Esophagus squamous epithelium (tissue), 5 donors: Measurements from ENCODE around the gene ASXL3. TPM values are rescaled to one million over a fixed set of nuclear protein-coding genes. Genes with fewer than 3 reads are reported as not detected.

ENCODE experiments used
- DNase-seq: peaks from one replicate; lab custom pipeline; 2025; lab: John Stamatoyannopoulos, UW
- H3K27ac ChIP-seq, 4 donors: fragments of 200-600 bp; sonication (generic); one replicate each; pipeline ENCODE4 v1.5.1; 2016 to 2019; ENCODE audit warnings: mild to moderate bottlenecking in 1 of 4
- H3K27me3 ChIP-seq, 4 donors: fragments of 200-600 bp; sonication (generic); 1 replicate in 3 of 4; 2 replicates in 1 of 4; pipeline versions ENCODE4 v1.5.1 to v1.6.0; 2017 to 2021; ENCODE audit warnings: antibody characterized with exemption in 1 of 4
- H3K36me3 ChIP-seq, 3 donors: fragments of 200-600 bp; sonication (generic); one replicate each; pipeline ENCODE4 v1.5.1; 2016 to 2019
- H3K4me1 ChIP-seq, 3 donors: fragments of 200-600 bp; sonication (generic); one replicate each; pipeline ENCODE4 v1.5.1; 2017 to 2019
- H3K4me3 ChIP-seq, 4 donors: fragments of 200-600 bp; sonication (generic); 1 replicate in 3 of 4; 2 replicates in 1 of 4; pipeline ENCODE4 v1.5.1; 2016 to 2019; ENCODE audit warnings: mild to moderate bottlenecking in 2 of 4, moderate library complexity in 1 of 4
- H3K9me3 ChIP-seq, 3 donors: fragments of 200-600 bp; sonication (generic); one replicate each; pipeline ENCODE4 v1.5.1; 2016 to 2019
- POLR2A ChIP-seq, 4 donors: fragments of 450-650 bp; IDR thresholded peaks; one replicate each; pipeline ENCODE4 v1.6.1; 2017; ENCODE audit warnings: antibody characterized with exemption in 4 of 4, mild to moderate bottlenecking in 4 of 4, moderate library complexity in 3 of 4
- WGBS, 2 donors: methylation state at CpG; one replicate each; pipeline ENCODE4 v1.1.5; 2018; 5-methylcytosine and 5-hydroxymethylcytosine counted together
- intact Hi-C: fragments of 100-400 bp; cut with DNase I; formaldehyde crosslinking; loops from one replicate; pipeline ENCODE4 v1.15.0; 2022
- total RNA-seq, 4 donors: library from RNA; depleted of rRNA; stranded (reverse); fragments of >200 nt; gene quantifications; one replicate each; pipeline ENCODE4 v1.1.0, GENCODE V29; 2016
- TF ChIP-seq, protein P1 (sequence below), 6 experiments: fragments of 450-650 bp in 4 of 6; fragments of 200-600 bp in 2 of 6; sonication (generic) in 2 of 6; IDR thresholded peaks; one replicate each; pipeline ENCODE4 v1.5.1; 2016 to 2019; ENCODE audit warnings: antibody characterized with exemption in 6 of 6, mild to moderate bottlenecking in 4 of 6, moderate library complexity in 4 of 6
- donor health status: DM: yes; HTN: yes; CAD: no.

The ASXL3 gene
- total RNA-seq, 4 donors from 2014 or later = 0.18 to 0.57 (median 0.18) TPM; not detected in 1

DNA sequence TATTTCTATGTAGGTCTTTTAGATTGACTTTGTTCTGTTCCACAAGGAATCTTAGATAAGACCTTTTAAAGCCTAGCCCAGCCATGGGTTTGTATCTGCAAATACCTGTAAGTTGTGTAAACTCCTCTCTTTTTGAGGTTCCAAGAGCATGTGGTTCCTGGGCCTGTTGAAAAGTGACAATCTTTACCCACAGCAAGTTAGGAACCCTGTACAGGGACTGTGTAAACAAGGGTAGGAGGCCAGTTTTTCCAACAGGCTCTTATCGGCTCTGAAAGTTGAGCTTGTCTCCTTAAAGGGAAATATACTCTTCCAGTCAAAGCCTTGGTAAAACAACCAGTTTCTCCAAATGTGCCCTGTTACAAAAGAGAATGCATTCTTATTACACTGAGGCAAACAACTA, 15.3 kb upstream of the ASXL3 start:
- DNase-seq = no peak
- Histone ChIP-seq H3K36me3 (no peaks in the 10 kb centered on the region), H3K27ac (no peak overlapping the region), H3K9me3 (no peaks in the 10 kb centered on the region), H3K4me3 (no peak overlapping the region), H3K4me1 (no peaks in the 10 kb centered on the region), H3K27me3 (no peaks in the 10 kb centered on the region)
- intact Hi-C loops = no loop called here
- TF ChIP-seq POLR2A (IDR thresholded peaks at IDR 0.05) = no peak
- TF ChIP-seq, protein P1, sequence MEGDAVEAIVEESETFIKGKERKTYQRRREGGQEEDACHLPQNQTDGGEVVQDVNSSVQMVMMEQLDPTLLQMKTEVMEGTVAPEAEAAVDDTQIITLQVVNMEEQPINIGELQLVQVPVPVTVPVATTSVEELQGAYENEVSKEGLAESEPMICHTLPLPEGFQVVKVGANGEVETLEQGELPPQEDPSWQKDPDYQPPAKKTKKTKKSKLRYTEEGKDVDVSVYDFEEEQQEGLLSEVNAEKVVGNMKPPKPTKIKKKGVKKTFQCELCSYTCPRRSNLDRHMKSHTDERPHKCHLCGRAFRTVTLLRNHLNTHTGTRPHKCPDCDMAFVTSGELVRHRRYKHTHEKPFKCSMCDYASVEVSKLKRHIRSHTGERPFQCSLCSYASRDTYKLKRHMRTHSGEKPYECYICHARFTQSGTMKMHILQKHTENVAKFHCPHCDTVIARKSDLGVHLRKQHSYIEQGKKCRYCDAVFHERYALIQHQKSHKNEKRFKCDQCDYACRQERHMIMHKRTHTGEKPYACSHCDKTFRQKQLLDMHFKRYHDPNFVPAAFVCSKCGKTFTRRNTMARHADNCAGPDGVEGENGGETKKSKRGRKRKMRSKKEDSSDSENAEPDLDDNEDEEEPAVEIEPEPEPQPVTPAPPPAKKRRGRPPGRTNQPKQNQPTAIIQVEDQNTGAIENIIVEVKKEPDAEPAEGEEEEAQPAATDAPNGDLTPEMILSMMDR (IDR thresholded peaks at IDR 0.05) = no peak
- 45 to 86% methylated on average over 1 of the region's 1 CpG for WGBS, 2 donors

DNA sequence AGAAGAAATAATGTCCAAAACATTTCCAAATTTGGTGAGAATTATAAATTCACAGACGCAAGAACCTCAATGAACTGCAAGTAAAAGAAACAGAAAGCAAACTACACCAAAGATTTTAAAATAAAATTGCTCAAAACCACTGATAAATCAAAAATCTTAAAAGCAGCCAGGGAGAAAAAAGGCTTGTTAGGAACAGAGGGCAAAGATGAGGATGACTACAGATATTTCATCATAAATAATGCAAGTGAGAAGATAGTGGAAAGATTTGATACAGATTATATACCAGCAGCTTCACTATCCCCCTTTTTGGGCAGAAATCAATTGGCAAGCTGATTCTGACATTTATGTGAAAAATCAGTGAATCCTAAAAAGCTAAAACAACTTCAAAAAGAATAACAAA, 10.3 kb upstream of the ASXL3 start:
- H3K36me3 ChIP-seq = no peaks in the 10 kb centered on the region
- no peaks in the 10 kb centered on the region for H3K9me3 ChIP-seq
- no peak overlapping the region for H3K27ac ChIP-seq
- H3K4me3 ChIP-seq = no peak overlapping the region
- TF ChIP-seq, protein P1 (IDR thresholded peaks at IDR 0.05) = no peak
- TF ChIP-seq POLR2A (IDR thresholded peaks at IDR 0.05) = no peak
- DNase-seq = no peak
- 100% methylated on average over 1 of the region's 1 CpG for WGBS, 2 donors
- intact Hi-C loops = no loop called here
- H3K27me3 ChIP-seq = no peaks in the 10 kb centered on the region
- H3K4me1 ChIP-seq = no peaks in the 10 kb centered on the region

DNA sequence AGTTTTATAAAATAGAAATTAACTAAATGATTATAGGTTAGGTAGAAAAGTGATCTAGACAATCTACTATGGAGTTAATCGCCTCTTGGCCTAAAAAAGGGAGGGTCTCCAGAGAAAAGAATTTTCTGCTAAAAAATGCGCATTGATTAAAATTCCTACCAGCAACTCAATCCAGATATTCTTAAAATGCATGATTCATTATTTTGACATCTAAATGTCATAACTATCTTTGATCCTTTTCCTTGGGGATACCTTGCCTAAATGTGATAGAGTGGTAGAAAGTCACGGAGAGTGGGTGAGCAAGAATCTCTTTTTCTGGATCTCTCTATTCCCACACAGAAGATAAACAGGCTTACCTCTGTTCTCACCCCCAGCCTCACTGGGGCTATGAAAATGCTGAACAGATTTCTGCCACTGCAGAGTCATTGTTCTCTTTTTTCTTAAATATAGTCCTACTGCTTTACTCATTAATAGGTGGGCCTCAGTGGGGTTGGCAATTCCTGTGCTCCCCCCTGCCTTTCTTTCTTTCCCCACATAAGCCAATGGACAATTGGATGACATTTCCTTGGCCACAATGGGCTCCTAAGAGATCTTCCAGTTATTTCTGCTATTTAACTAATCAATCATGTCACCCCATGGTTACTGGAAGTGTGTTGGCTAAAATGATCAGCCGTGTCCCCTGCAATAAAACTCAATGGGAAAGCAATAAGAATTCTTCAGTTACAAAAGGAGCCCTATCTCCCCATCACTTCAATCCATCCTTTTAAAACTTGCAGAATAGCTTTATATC, 5.8 kb upstream of the ASXL3 start:
- intact Hi-C loops = no loop called here
- TF ChIP-seq, protein P1 (IDR thresholded peaks at IDR 0.05) = no peak
- no peak for TF ChIP-seq POLR2A (IDR thresholded peaks at IDR 0.05)
- H3K4me1 ChIP-seq = no peaks in the 10 kb centered on the region
- peaks cover 0 to 24% (median 0%) of the 10 kb centered on the region in 4 donors for H3K27me3 ChIP-seq
- H3K9me3 ChIP-seq = no peaks in the 10 kb centered on the region
- 78 to 86% methylated on average over 4 of the region's 4 CpGs for WGBS, 2 donors
- no peak for DNase-seq
- H3K27ac ChIP-seq = no peak overlapping the region
- no peaks in the 10 kb centered on the region for H3K36me3 ChIP-seq
- no peak overlapping the region for H3K4me3 ChIP-seq

DNA sequence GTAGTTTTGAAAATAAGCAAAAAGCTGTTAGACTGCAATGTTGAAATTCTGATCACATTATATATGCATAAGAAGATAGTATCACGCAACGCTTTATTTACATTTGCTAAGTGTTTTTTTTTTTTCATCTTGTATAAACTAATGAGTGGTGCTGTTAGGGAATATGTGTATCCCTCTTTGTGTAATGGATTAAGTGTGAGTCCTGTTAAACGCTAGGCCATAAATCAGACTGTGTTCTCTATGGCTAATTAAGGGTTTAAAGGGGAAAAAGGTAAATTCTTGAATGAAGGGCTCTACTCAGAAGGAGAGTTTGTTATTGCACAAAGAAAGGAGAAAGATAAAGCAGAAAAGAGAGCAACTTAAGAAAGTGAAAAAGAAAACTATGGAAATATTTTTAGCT, 4.8 kb upstream of the ASXL3 start:
- no peaks in the 10 kb centered on the region for H3K9me3 ChIP-seq
- no peak overlapping the region for H3K27ac ChIP-seq
- peaks cover 2 to 8% (median 5%) of the 10 kb centered on the region in 3 donors for H3K4me1 ChIP-seq
- DNase-seq = no peak
- H3K36me3 ChIP-seq = no peaks in the 10 kb centered on the region
- TF ChIP-seq, protein P1 (IDR thresholded peaks at IDR 0.05) = no peak
- WGBS, 2 donors = 76 to 83% methylated on average over 3 of the region's 3 CpGs
- intact Hi-C loops = no loop called here
- H3K27me3 ChIP-seq = peaks cover 0 to 33% (median 0%) of the 10 kb centered on the region in 4 donors
- H3K4me3 ChIP-seq = no peak overlapping the region

DNA sequence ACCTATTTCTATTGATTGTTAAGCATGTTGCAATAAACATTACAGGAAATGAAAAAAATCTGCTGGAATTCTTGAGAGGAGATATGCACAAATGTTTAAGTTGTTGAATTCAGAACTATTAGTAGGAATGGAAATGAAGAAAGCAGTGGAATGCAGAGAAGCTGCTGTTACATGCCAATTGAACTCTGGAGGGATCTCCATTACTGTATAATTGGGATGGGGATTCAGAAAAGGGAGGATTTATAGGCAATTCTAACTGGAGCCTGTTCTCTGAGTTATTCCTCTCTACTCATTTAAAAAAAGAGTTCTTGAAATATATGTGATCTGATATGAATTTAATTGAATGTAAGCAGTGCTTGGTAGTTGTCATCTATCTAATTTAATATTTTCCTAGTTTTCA, 2.6 kb upstream of the ASXL3 start:
- intact Hi-C loops = no loop called here
- no peak for DNase-seq
- Histone ChIP-seq H3K27me3 (peaks cover 0 to 53% (median 0%) of the 10 kb centered on the region in 4 donors), H3K4me3 (no peak overlapping the region), H3K4me1 (peaks cover 2 to 20% (median 5%) of the 10 kb centered on the region in 3 donors), H3K9me3 (no peaks in the 10 kb centered on the region), H3K36me3 (no peaks in the 10 kb centered on the region), H3K27ac (no peak overlapping the region)
- TF ChIP-seq, protein P1 (IDR thresholded peaks at IDR 0.05) = no peak
